Endothelial cell of umbilical vein (primary cell): ENCODE measurements around the gene OR6N2. TPM values are rescaled to one million over a fixed set of nuclear protein-coding genes. Genes with fewer than 3 reads are reported as not detected.

Experiments used
- BruUV-seq: library from RNA; stranded (reverse); fragments of 400-500 nt; replicated peaks from 2 replicates; lab custom pipeline; 2021; lab: Mats Ljungman, UMichigan
- CTCF ChIA-PET: fragments of 300-600, 350-600 bp; sonication (Branson Sonifier 250); formaldehyde crosslinking; loops from one replicate; lab custom pipeline; 2021; ENCODE audit warnings: antibody characterized with exemption, inconsistent platforms; lab: Charles Lee
- POLR2A ChIA-PET: fragments of 300-600, 350-600 bp; sonication (Branson Sonifier 250); formaldehyde crosslinking; loops from one replicate; lab custom pipeline; 2021; ENCODE audit warnings: antibody characterized with exemption, inconsistent platforms; lab: Charles Lee
- DNase-seq: peaks from one replicate; pipeline ENCODE4 v3.0.0-alpha.2; 2011; ENCODE audit warnings: low read depth, low spot score
- FAIRE-seq: peaks from 2 replicates; lab custom pipeline; 2011; peaks lifted over from hg19 to GRCh38; lab: Jason Lieb, UNC
- H2AFZ ChIP-seq: 2 replicates; pipeline ENCODE4 v1.6.0; 2012; ENCODE audit warnings: low read depth, low read length, control low read depth, inconsistent platforms
- H3K27ac ChIP-seq: 2 replicates; pipeline ENCODE4 v1.5.1; 2011; ENCODE audit warnings: low read depth, mild to moderate bottlenecking, control low read depth, low read length, moderate library complexity; ENCODE audit not compliant: insufficient read depth
- H3K27me3 ChIP-seq, 2 experiments: 2 replicates each; pipeline versions ENCODE4 v1.6.0 to v1.6.1; 2011; ENCODE audit warnings: low read length in 2 of 2, mixed read lengths in 1 of 2; ENCODE audit not compliant: control insufficient read depth in 2 of 2, insufficient read depth in 2 of 2
- H3K36me3 ChIP-seq, 2 experiments: 2 replicates in 1 of 2; 3 replicates in 1 of 2; pipeline ENCODE4 v1.5.1; 2011; ENCODE audit warnings: low read length in 2 of 2, mild to moderate bottlenecking in 1 of 2, moderate library complexity in 1 of 2; ENCODE audit not compliant: control insufficient read depth in 2 of 2, insufficient read depth in 2 of 2; ENCODE audit errors: extremely low read depth in 1 of 2
- H3K4me1 ChIP-seq: 3 replicates; pipeline ENCODE4 v1.5.1; 2011; ENCODE audit warnings: mild to moderate bottlenecking, low read length; ENCODE audit not compliant: control insufficient read depth, insufficient read depth; ENCODE audit errors: extremely low read depth
- H3K4me2 ChIP-seq: 2 replicates; pipeline ENCODE4 v1.6.1; 2011; ENCODE audit warnings: low read length, control low read depth, mixed read lengths; ENCODE audit not compliant: insufficient read depth
- H3K4me3 ChIP-seq, 3 experiments: fragments of 200-600 bp in 1 of 3; sonication (generic), shearing (Covaris generic) in 1 of 3; replicated peaks in 1 of 3; 2 replicates each; pipeline ENCODE4 v1.5.1; 2011 to 2016; ENCODE audit warnings: control low read depth in 3 of 3, low read length in 3 of 3, mild to moderate bottlenecking in 2 of 3, inconsistent platforms in 1 of 3, low read depth in 1 of 3, moderate library complexity in 1 of 3; ENCODE audit not compliant: insufficient read depth in 1 of 3
- H3K79me2 ChIP-seq: 2 replicates; pipeline ENCODE4 v1.6.0; 2012; ENCODE audit warnings: low read length, inconsistent platforms; ENCODE audit not compliant: control insufficient read depth, insufficient read depth
- H3K9ac ChIP-seq: replicated peaks from 2 replicates; pipeline ENCODE3; 2011; ENCODE audit warnings: low read length, control low read depth; ENCODE audit not compliant: insufficient read depth; ENCODE audit errors: extremely low read depth
- H3K9me1 ChIP-seq: replicated peaks from 3 replicates; pipeline ENCODE4 v1.6.0; 2011; ENCODE audit warnings: mild to moderate bottlenecking, low read length; ENCODE audit not compliant: control insufficient read depth, insufficient read depth; ENCODE audit errors: extremely low read depth
- H3K9me3 ChIP-seq: replicated peaks from 2 replicates; pipeline ENCODE4 v1.5.1; 2012; ENCODE audit warnings: low read length, inconsistent platforms; ENCODE audit not compliant: control insufficient read depth, insufficient read depth
- H4K20me1 ChIP-seq: replicated peaks from 2 replicates; pipeline ENCODE3; 2011; ENCODE audit warnings: mild to moderate bottlenecking, low read length; ENCODE audit not compliant: control insufficient read depth, insufficient read depth; ENCODE audit errors: extremely low read depth
- CTCF ChIP-seq, 2 donors: IDR thresholded peaks; 1 replicate in 1 of 2; 2 replicates in 1 of 2; pipeline ENCODE4 v1.5.1; 2011; ENCODE audit warnings: low read length in 2 of 2, mild to moderate bottlenecking in 2 of 2, moderate library complexity in 2 of 2, control low read depth in 1 of 2, inconsistent platforms in 1 of 2, low read depth in 1 of 2; ENCODE audit not compliant: insufficient read depth in 1 of 2; ENCODE audit errors: extremely low read depth in 1 of 2
- EZH2 ChIP-seq: IDR thresholded peaks from 2 replicates; pipeline ENCODE4 v1.6.1; 2012; ENCODE audit warnings: borderline replicate concordance, low read depth, mild to moderate bottlenecking, moderate library complexity, low read length, inconsistent platforms; ENCODE audit not compliant: severe bottlenecking
- FOS ChIP-seq: IDR thresholded peaks from 2 replicates; pipeline ENCODE4 v1.6.1; 2011; ENCODE audit warnings: mild to moderate bottlenecking, low read length, moderate library complexity, borderline replicate concordance; ENCODE audit not compliant: insufficient read depth
- GATA2 ChIP-seq: IDR thresholded peaks from 2 replicates; pipeline ENCODE4 v1.7.0; 2011; ENCODE audit warnings: low read depth, mild to moderate bottlenecking, moderate library complexity, mixed read lengths, low read length; ENCODE audit not compliant: insufficient read length, insufficient read depth
- JUN ChIP-seq: IDR thresholded peaks from 2 replicates; pipeline ENCODE4 v1.6.1; 2011; ENCODE audit warnings: borderline replicate concordance, low read depth; ENCODE audit not compliant: insufficient read length, insufficient read depth
- MAX ChIP-seq: IDR thresholded peaks from 2 replicates; pipeline ENCODE4 v1.6.1; 2011; ENCODE audit not compliant: insufficient read depth, insufficient read length
- MYC ChIP-seq: IDR thresholded peaks from one replicate; pipeline ENCODE4 v1.6.1; 2011; ENCODE audit warnings: mild to moderate bottlenecking, low read depth, low read length
- POLR2A ChIP-seq: IDR thresholded peaks from 2 replicates; pipeline ENCODE4 v1.6.1; 2012; ENCODE audit warnings: low read depth, mild to moderate bottlenecking, control low read depth, low read length
- POLR2AphosphoS5 ChIP-seq: IDR thresholded peaks from 2 replicates; pipeline ENCODE4 v1.6.1; 2012; ENCODE audit warnings: low read depth, mild to moderate bottlenecking, control low read depth, low read length, moderate library complexity; ENCODE audit not compliant: insufficient read depth
- dilution Hi-C: fragments of 300-500 bp; cut with MboI; formaldehyde crosslinking; loops from one replicate; pipeline ENCODE4 v1.15.0; 2019; ENCODE audit warnings: low sequenced_read_pairs; ENCODE audit not compliant: extremely low pct_ligation_motif_present
- intact Hi-C: fragments of 100-400 bp; cut with micrococcal nuclease; formaldehyde crosslinking; loops from one replicate; pipeline ENCODE4 v1.10.0; 2022
- polyA plus RNA-seq, 4 experiments: library from polyadenylated mRNA; depleted of rRNA in 3 of 4; stranded (reverse) in 3 of 4; unstranded in 1 of 4; fragments of >200 nt; gene quantifications; 2 replicates each; pipeline versions ENCODE4 v1.2.1 to v1.2.3, GENCODE V29; 2011 to 2012; ENCODE audit warnings: missing spikeins in 1 of 4
- total RNA-seq: library from RNA; stranded (reverse); gene quantifications from 2 replicates; pipeline ENCODE4 v1.2.3, GENCODE V29; 2021

Gene OR6N2
- total and polyA plus RNA-seq, 2 donors (not counting 3 experiments of a cell fraction or from before 2014, with no cell fraction given) = not detected

- CTCF ChIA-PET = no interaction called here
- H3K4me3 ChIP-seq = no peak overlapping the region
- no peak overlapping the region for H3K27ac ChIP-seq
- no peak overlapping the region for H2AFZ ChIP-seq
- dilution Hi-C loops = no loop called here
- H3K9me3 ChIP-seq = no peaks in the 10 kb centered on the region
- H3K27me3 ChIP-seq = no peaks in the 10 kb centered on the region
- no peak overlapping the region for H3K4me2 ChIP-seq
- FAIRE-seq (no peak), DNase-seq (no peak)
- no peaks in the 10 kb centered on the region for H4K20me1 ChIP-seq
- no peaks in the 10 kb centered on the region for H3K36me3 ChIP-seq
- intact Hi-C loops = no loop called here
- H3K4me1 ChIP-seq = no peaks in the 10 kb centered on the region
- H3K9ac ChIP-seq = no peak overlapping the region
- POLR2A ChIA-PET = no interaction called here
- no peaks in the 10 kb centered on the region for H3K79me2 ChIP-seq
- no TSS peak for BruUV-seq
- H3K9me1 ChIP-seq = no peaks in the 10 kb centered on the region
- no peak for TF ChIP-seq POLR2A
- no peak for TF ChIP-seq CTCF (IDR thresholded peaks at IDR 0.05; ENCODE audit: extremely low read depth in 1 of 2, insufficient read depth in 1 of 2, low read depth in 1 of 2, low read length in 2 of 2)
- TF ChIP-seq POLR2AphosphoS5 = no peak
- TF ChIP-seq EZH2 = no peak
- no peak for TF ChIP-seq MAX
These were observed 34.0 kb upstream of the OR6N2 start for GRCh38 chr1:158814970-158815369.

GRCh38 chr1:158813164-158813563 is 32.2 kb upstream of the OR6N2 start:
- no peaks in the 10 kb centered on the region for H3K27me3 ChIP-seq
- no TSS peak for BruUV-seq
- no peak overlapping the region for H3K4me3 ChIP-seq
- H3K9ac ChIP-seq = no peak overlapping the region
- CTCF ChIA-PET = no interaction called here
- intact Hi-C loops = no loop called here
- H3K4me2 ChIP-seq = no peak overlapping the region
- no peaks in the 10 kb centered on the region for H3K79me2 ChIP-seq
- DNase-seq = no peak
- dilution Hi-C loops = no loop called here
- POLR2A ChIA-PET = no interaction called here
- no peaks in the 10 kb centered on the region for H3K9me1 ChIP-seq
- H3K4me1 ChIP-seq = no peaks in the 10 kb centered on the region
- no peak overlapping the region for H2AFZ ChIP-seq
- no peak overlapping the region for H3K27ac ChIP-seq
- no peaks in the 10 kb centered on the region for H4K20me1 ChIP-seq
- TF ChIP-seq EZH2 (no peak), POLR2A (no peak), CTCF (IDR thresholded peaks at IDR 0.05; ENCODE audit: extremely low read depth in 1 of 2, insufficient read depth in 1 of 2, low read depth in 1 of 2, low read length in 2 of 2) (no peak), JUN (no peak), MYC (no peak), POLR2AphosphoS5 (no peak), FOS (no peak), GATA2 (no peak), MAX (no peak)
- H3K9me3 ChIP-seq = no peaks in the 10 kb centered on the region
- H3K36me3 ChIP-seq = no peaks in the 10 kb centered on the region
- no peak for FAIRE-seq
